ENCODE measurements around the gene MGAT5. TPM values are rescaled to one million over a fixed set of nuclear protein-coding genes. Genes with fewer than 3 reads are reported as not detected.
A peak's percentile ranks its signal among the peaks of the same experiment; 100 is the strongest.

Gene MGAT5
- polyA plus RNA-seq, 3 donors from 2014 or later, result 2.2 to 7.3 (median 4.0) TPM

- peaks cover 0 to 3% (median 0%) of the 10 kb centered on the region in 3 donors for H3K27me3 Mint-ChIP-seq (ENCODE audit: low read depth in 3 of 3)
- DNase-seq, result no peak
- H3K27ac Mint-ChIP-seq, result no peak overlapping the region
- no peak overlapping the region for H3K4me3 Mint-ChIP-seq
- peaks cover 0 to 6% (median 0%) of the 10 kb centered on the region in 3 donors for H3K36me3 Mint-ChIP-seq
- peaks cover 0 to 2% (median 0%) of the 10 kb centered on the region in 6 donors for H3K9me3 Mint-ChIP-seq
- H3K4me1 Mint-ChIP-seq, result no peaks in the 10 kb centered on the region
Observed at GRCh38 chr2:134482766-134483340, 229.0 kb downstream of the MGAT5 start.

- H3K4me1 Mint-ChIP-seq, result no peaks in the 10 kb centered on the region
- DNase-seq, result no peak
- H3K9me3 Mint-ChIP-seq, result no peaks in the 10 kb centered on the region
- no peak overlapping the region for H3K4me3 Mint-ChIP-seq
- H3K27ac Mint-ChIP-seq, result no peak overlapping the region
- peaks cover 0 to 3% (median 0%) of the 10 kb centered on the region in 3 donors for H3K27me3 Mint-ChIP-seq (ENCODE audit: low read depth in 3 of 3)
- no peaks in the 10 kb centered on the region for H3K36me3 Mint-ChIP-seq
Observed at GRCh38 chr2:134489732-134490384, 236.0 kb downstream of the MGAT5 start.

- no peak overlapping the region for H3K4me3 Mint-ChIP-seq
- no peak for DNase-seq
- no peaks in the 10 kb centered on the region for H3K4me1 Mint-ChIP-seq
- H3K36me3 Mint-ChIP-seq, result no peaks in the 10 kb centered on the region
- H3K27me3 Mint-ChIP-seq (ENCODE audit: low read depth in 3 of 3), result peaks cover 0 to 3% (median 0%) of the 10 kb centered on the region in 3 donors
- no peak overlapping the region for H3K27ac Mint-ChIP-seq
- no peaks in the 10 kb centered on the region for H3K9me3 Mint-ChIP-seq
Observed at GRCh38 chr2:134490559-134490958, 236.7 kb downstream of the MGAT5 start.

- no peaks in the 10 kb centered on the region for H3K4me1 Mint-ChIP-seq
- H3K27me3 Mint-ChIP-seq (ENCODE audit: low read depth in 3 of 3), result peaks cover 0 to 3% (median 0%) of the 10 kb centered on the region in 3 donors
- no peak for DNase-seq
- no peaks in the 10 kb centered on the region for H3K36me3 Mint-ChIP-seq
- H3K4me3 Mint-ChIP-seq, result no peak overlapping the region
- H3K9me3 Mint-ChIP-seq, result no peaks in the 10 kb centered on the region
- no peak overlapping the region for H3K27ac Mint-ChIP-seq
Observed at GRCh38 chr2:134491022-134491421, 237.2 kb downstream of the MGAT5 start.

GRCh38 chr2:134491771-134492441 is 238.0 kb downstream of the MGAT5 start:
- Mint-ChIP-seq H3K27me3 (ENCODE audit: low read depth in 3 of 3) (peaks cover 0 to 3% (median 0%) of the 10 kb centered on the region in 3 donors), H3K4me1 (no peaks in the 10 kb centered on the region), H3K4me3 (no peak overlapping the region), H3K9me3 (no peaks in the 10 kb centered on the region), H3K27ac (no peak overlapping the region), H3K36me3 (no peaks in the 10 kb centered on the region)
- no peak for DNase-seq

GRCh38 chr2:134493797-134494196 is 239.9 kb downstream of the MGAT5 start:
- Mint-ChIP-seq H3K27ac (no peak overlapping the region), H3K4me1 (no peaks in the 10 kb centered on the region), H3K27me3 (ENCODE audit: low read depth in 3 of 3) (peaks cover 0 to 3% (median 3%) of the 10 kb centered on the region in 3 donors), H3K36me3 (no peaks in the 10 kb centered on the region), H3K4me3 (no peak overlapping the region), H3K9me3 (no peaks in the 10 kb centered on the region)
- no peak for DNase-seq

- Mint-ChIP-seq H3K4me1 (no peaks in the 10 kb centered on the region), H3K4me3 (no peak overlapping the region), H3K9me3 (no peaks in the 10 kb centered on the region), H3K27me3 (ENCODE audit: low read depth in 3 of 3) (peaks cover 0 to 8% (median 0%) of the 10 kb centered on the region in 3 donors), H3K36me3 (peaks cover 0 to 3% (median 0%) of the 10 kb centered on the region in 3 donors), H3K27ac (no peak overlapping the region)
- no peak for DNase-seq
Observed at GRCh38 chr2:134498654-134499053, 244.8 kb downstream of the MGAT5 start.

- H3K36me3 Mint-ChIP-seq, result peaks cover 0 to 3% (median 0%) of the 10 kb centered on the region in 3 donors
- H3K9me3 Mint-ChIP-seq, result no peaks in the 10 kb centered on the region
- no peak for DNase-seq
- H3K27ac Mint-ChIP-seq, result peak overlapping the region in 1 of 6 donors; percentile 10
- H3K4me1 Mint-ChIP-seq, result no peaks in the 10 kb centered on the region
- peaks cover 0 to 10% (median 0%) of the 10 kb centered on the region in 3 donors for H3K27me3 Mint-ChIP-seq (ENCODE audit: low read depth in 3 of 3)
- no peak overlapping the region for H3K4me3 Mint-ChIP-seq
Observed at GRCh38 chr2:134499307-134499926, 245.5 kb downstream of the MGAT5 start.

- Mint-ChIP-seq H3K27me3 (ENCODE audit: low read depth in 3 of 3) (peaks cover 0 to 10% (median 0%) of the 10 kb centered on the region in 3 donors), H3K27ac (peak overlapping the region in 1 of 6 donors; percentile 10), H3K36me3 (peaks cover 0 to 3% (median 0%) of the 10 kb centered on the region in 3 donors), H3K9me3 (no peaks in the 10 kb centered on the region), H3K4me3 (no peak overlapping the region), H3K4me1 (no peaks in the 10 kb centered on the region)
- no peak for DNase-seq
Observed at GRCh38 chr2:134500211-134500935, 246.5 kb downstream of the MGAT5 start.

- no peaks in the 10 kb centered on the region for H3K9me3 Mint-ChIP-seq
- H3K36me3 Mint-ChIP-seq, result peaks cover 0 to 3% (median 0%) of the 10 kb centered on the region in 3 donors
- H3K4me3 Mint-ChIP-seq, result no peak overlapping the region
- H3K27me3 Mint-ChIP-seq (ENCODE audit: low read depth in 3 of 3), result peaks cover 0 to 10% (median 0%) of the 10 kb centered on the region in 3 donors
- H3K4me1 Mint-ChIP-seq, result no peaks in the 10 kb centered on the region
- no peak overlapping the region for H3K27ac Mint-ChIP-seq
- DNase-seq, result no peak
Observed at GRCh38 chr2:134501476-134502091, 247.7 kb downstream of the MGAT5 start.

GRCh38 chr2:134502104-134502503 is 248.2 kb downstream of the MGAT5 start:
- H3K4me3 Mint-ChIP-seq, result no peak overlapping the region
- H3K36me3 Mint-ChIP-seq, result peaks cover 0 to 3% (median 0%) of the 10 kb centered on the region in 3 donors
- no peak for DNase-seq
- H3K4me1 Mint-ChIP-seq, result no peaks in the 10 kb centered on the region
- no peaks in the 10 kb centered on the region for H3K9me3 Mint-ChIP-seq
- H3K27me3 Mint-ChIP-seq (ENCODE audit: low read depth in 3 of 3), result peaks cover 0 to 10% (median 0%) of the 10 kb centered on the region in 3 donors
- H3K27ac Mint-ChIP-seq, result no peak overlapping the region

Data from immature natural killer cell (primary cell).